Fibroblast of the aortic adventitia (primary cell): ENCODE data around the gene UGT1A8. TPM values are rescaled to one million over a fixed set of nuclear protein-coding genes. Genes with fewer than 3 reads are reported as not detected.
"Not testable (repeated sequence)": the region's sequence is repeated elsewhere in the genome, so short reads cannot be mapped to it uniquely, and the experiment has no call there.

Experiments used
- DNase-seq: peaks from one replicate; pipeline ENCODE4 v3.0.0-alpha.2; 2010; ENCODE audit warnings: low read depth
- H3K4me3 ChIP-seq: 2 replicates; pipeline ENCODE4 v1.5.1; 2011; ENCODE audit warnings: low read depth, mild to moderate bottlenecking, control low read depth, low read length, moderate library complexity
- CTCF ChIP-seq: IDR thresholded peaks from 2 replicates; pipeline ENCODE4 v1.5.1; 2011; ENCODE audit warnings: mild to moderate bottlenecking, low read length, control low read depth, inconsistent platforms; ENCODE audit not compliant: insufficient read depth
- total RNA-seq: library from RNA; depleted of rRNA; stranded (reverse); fragments of >200 nt; gene quantifications from 2 replicates; pipeline ENCODE4 v1.2.3, GENCODE V29; 2012; ENCODE audit warnings: low replicate concordance

Gene UGT1A8
- total RNA-seq, 1 donor: 0.09 TPM

GRCh38 chr2:233605680-233606079, 11.8 kb upstream of the UGT1A8 start:
- no peak for DNase-seq
- TF ChIP-seq CTCF: no peak
- no peak overlapping the region for H3K4me3 ChIP-seq

- TF ChIP-seq CTCF: no peak
Measured at GRCh38 chr2:233611284-233611683, 6.1 kb upstream of the UGT1A8 start.

GRCh38 chr2:233620204-233620603, 2.8 kb downstream of the UGT1A8 start:
- DNase-seq: no peak
- TF ChIP-seq CTCF: no peak
- no peak overlapping the region for H3K4me3 ChIP-seq

More at GRCh38 chr2:233611284-233611683, 6.1 kb upstream of the UGT1A8 start:
- DNase-seq: no peak
- no peak overlapping the region for H3K4me3 ChIP-seq

- not testable (repeated sequence) for H3K4me3 ChIP-seq, DNase-seq
Measured at GRCh38 chr2:233621863-233622262, 4.4 kb downstream of the UGT1A8 start.

- no peak for DNase-seq
- no peak for TF ChIP-seq CTCF
- no peak overlapping the region for H3K4me3 ChIP-seq
Measured at GRCh38 chr2:233627331-233628025, 10.0 kb downstream of the UGT1A8 start.

- DNase-seq, H3K4me3 ChIP-seq: not testable (repeated sequence)
Measured at GRCh38 chr2:233636306-233636705, 18.9 kb downstream of the UGT1A8 start, which contains the start of gene UGT1A10. Gene UGT1A10 (plus strand): TSS chr2:233636448. CDS start chr2:233636523, 75 bp downstream.

- DNase-seq: no peak
- TF ChIP-seq CTCF: no peak
- no peak overlapping the region for H3K4me3 ChIP-seq
Measured at GRCh38 chr2:233638836-233639235, 21.4 kb downstream of the UGT1A8 start.

- H3K4me3 ChIP-seq: no peak overlapping the region
- no peak for TF ChIP-seq CTCF
- DNase-seq: no peak
Measured at GRCh38 chr2:233639860-233640259, 22.4 kb downstream of the UGT1A8 start.
